Keratinocyte (primary cell): ENCODE measurements around the gene ZMYND12. TPM values are rescaled to one million over a fixed set of nuclear protein-coding genes. Genes with fewer than 3 reads are reported as not detected.

Source experiments
- DNase-seq: peaks from one replicate; pipeline ENCODE4 v3.0.0-alpha.2; 2011; ENCODE audit warnings: low read depth, missing footprints, low spot score
- FAIRE-seq: peaks from 2 replicates; lab custom pipeline; 2011; peaks lifted over from hg19 to GRCh38; lab: Jason Lieb, UNC
- H2AFZ ChIP-seq: 2 replicates; pipeline ENCODE4 v1.6.0; 2012; ENCODE audit warnings: low read length, control low read depth, inconsistent platforms; ENCODE audit not compliant: control insufficient read depth
- H3K27ac ChIP-seq: 2 replicates; pipeline ENCODE4 v1.5.1; 2011; ENCODE audit warnings: low read length; ENCODE audit not compliant: control insufficient read depth, insufficient read depth
- H3K27me3 ChIP-seq: 3 replicates; pipeline ENCODE4 v1.6.0; 2011; ENCODE audit warnings: low read length; ENCODE audit not compliant: control insufficient read depth, insufficient read depth; ENCODE audit errors: extremely low read depth
- H3K36me3 ChIP-seq, 2 experiments: 2 replicates in 1 of 2; 3 replicates in 1 of 2; pipeline ENCODE4 v1.5.1; 2011; ENCODE audit warnings: low read length in 2 of 2, mild to moderate bottlenecking in 1 of 2; ENCODE audit not compliant: control insufficient read depth in 2 of 2, insufficient read depth in 2 of 2; ENCODE audit errors: extremely low read depth in 1 of 2
- H3K4me1 ChIP-seq: 3 replicates; pipeline ENCODE4 v1.5.1; 2011; ENCODE audit warnings: low read length; ENCODE audit not compliant: control insufficient read depth, insufficient read depth; ENCODE audit errors: extremely low read depth
- H3K4me2 ChIP-seq: 3 replicates; pipeline ENCODE4 v1.6.0; 2011; ENCODE audit warnings: low read depth, low read length; ENCODE audit not compliant: control insufficient read depth, insufficient read depth; ENCODE audit errors: extremely low read depth
- H3K4me3 ChIP-seq, 3 experiments: fragments of 200-600 bp in 1 of 3; sonication (generic) in 1 of 3; 2 replicates in 2 of 3; 3 replicates in 1 of 3; pipeline ENCODE4 v1.5.1; 2011 to 2016; ENCODE audit warnings: low read length in 3 of 3, mild to moderate bottlenecking in 3 of 3, control low read depth in 2 of 3, inconsistent platforms in 1 of 3, low read depth in 1 of 3, mixed read lengths in 1 of 3, mixed run types in 1 of 3, moderate library complexity in 1 of 3; ENCODE audit not compliant: control insufficient read depth in 2 of 3, insufficient read depth in 2 of 3; ENCODE audit errors: extremely low read depth in 1 of 3
- H3K79me2 ChIP-seq: 2 replicates; pipeline ENCODE4 v1.6.0; 2012; ENCODE audit warnings: low read length; ENCODE audit not compliant: control insufficient read depth, insufficient read depth
- H3K9ac ChIP-seq: 3 replicates; pipeline ENCODE4 v1.6.0; 2011; ENCODE audit warnings: low read length; ENCODE audit not compliant: control insufficient read depth, insufficient read depth; ENCODE audit errors: extremely low read depth
- H3K9me1 ChIP-seq: 3 replicates; pipeline ENCODE4 v1.6.0; 2011; ENCODE audit warnings: low read length; ENCODE audit not compliant: control insufficient read depth, insufficient read depth; ENCODE audit errors: extremely low read depth
- H3K9me3 ChIP-seq: 2 replicates; pipeline ENCODE4 v1.5.1; 2012; ENCODE audit warnings: low read depth, low read length; ENCODE audit not compliant: control insufficient read depth
- H4K20me1 ChIP-seq: 3 replicates; pipeline ENCODE4 v1.6.0; 2011; ENCODE audit warnings: low read length; ENCODE audit not compliant: control insufficient read depth, insufficient read depth; ENCODE audit errors: extremely low read depth
- EZH2 ChIP-seq: IDR thresholded peaks from one replicate; pipeline ENCODE4 v1.6.1; 2012; ENCODE audit warnings: inconsistent platforms, mild to moderate bottlenecking, low read length, moderate library complexity
- dilution Hi-C: fragments of 300-500 bp; cut with MboI; formaldehyde crosslinking; loops from one replicate; pipeline ENCODE4 v1.7.0; 2020; ENCODE audit warnings: low sequenced_read_pairs; ENCODE audit not compliant: extremely low pct_ligation_motif_present
- polyA plus RNA-seq, 5 experiments: library from polyadenylated mRNA; depleted of rRNA in 3 of 5; stranded (reverse) in 3 of 5; stranded (forward) in 1 of 5; unstranded in 1 of 5; fragments of >200 nt; gene quantifications; 1 replicate in 1 of 5; 2 replicates in 3 of 5; 3 replicates in 1 of 5; pipeline versions ENCODE4 v1.2.1 to v1.2.3, GENCODE V29; 2011 to 2012; ENCODE audit warnings: missing spikeins in 2 of 5, low read depth in 1 of 5, low replicate concordance in 1 of 5
- TF ChIP-seq, protein P1 (sequence below), 3 experiments: IDR thresholded peaks in 1 of 3; conservative IDR thresholded peaks in 1 of 3; optimal IDR thresholded peaks in 1 of 3; 2 replicates in 2 of 3; 3 replicates in 1 of 3; pipeline versions ENCODE3 to v1.5.1; 2011; ENCODE audit warnings: low read length in 3 of 3, mild to moderate bottlenecking in 3 of 3, moderate library complexity in 2 of 3, control low read depth in 1 of 3, inconsistent platforms in 1 of 3; ENCODE audit not compliant: insufficient read depth in 2 of 3; ENCODE audit errors: extremely low read depth in 1 of 3

ZMYND12 gene
- polyA plus RNA-seq, 1 donor (not counting 4 experiments of a cell fraction or from before 2014, with no cell fraction given): 0.24 TPM

DNA sequence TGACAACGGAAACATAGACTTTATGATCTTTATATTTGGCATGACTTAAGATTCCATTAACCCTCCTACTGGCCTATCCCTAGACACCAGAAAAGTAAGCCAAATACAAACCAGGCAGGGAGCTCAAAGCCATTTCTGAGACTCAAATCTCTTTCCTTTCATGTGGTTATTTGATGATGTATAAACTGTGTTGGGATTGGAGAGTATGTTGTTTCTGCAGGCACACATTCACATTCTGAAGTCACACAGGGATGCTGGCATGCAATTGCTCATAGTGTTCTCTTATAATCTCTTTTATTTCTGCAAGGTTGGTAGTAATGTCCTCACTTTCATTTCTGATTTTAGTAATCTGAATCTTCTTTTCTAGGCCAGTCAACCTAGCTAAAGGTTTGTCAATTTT is 5.8 kb downstream of the ZMYND12 start:
- Histone ChIP-seq H3K9me3 (no peaks in the 10 kb centered on the region), H3K27ac (no peak overlapping the region), H3K9me1 (no peaks in the 10 kb centered on the region), H3K9ac (no peak overlapping the region), H3K27me3 (no peaks in the 10 kb centered on the region), H3K4me1 (no peaks in the 10 kb centered on the region), H3K79me2 (no peaks in the 10 kb centered on the region), H3K4me3 (no peak overlapping the region), H3K4me2 (no peak overlapping the region), H3K36me3 (no peaks in the 10 kb centered on the region), H4K20me1 (no peaks in the 10 kb centered on the region), H2AFZ (no peak overlapping the region)
- FAIRE-seq: no peak
- TF ChIP-seq EZH2: no peak
- TF ChIP-seq, protein P1, sequence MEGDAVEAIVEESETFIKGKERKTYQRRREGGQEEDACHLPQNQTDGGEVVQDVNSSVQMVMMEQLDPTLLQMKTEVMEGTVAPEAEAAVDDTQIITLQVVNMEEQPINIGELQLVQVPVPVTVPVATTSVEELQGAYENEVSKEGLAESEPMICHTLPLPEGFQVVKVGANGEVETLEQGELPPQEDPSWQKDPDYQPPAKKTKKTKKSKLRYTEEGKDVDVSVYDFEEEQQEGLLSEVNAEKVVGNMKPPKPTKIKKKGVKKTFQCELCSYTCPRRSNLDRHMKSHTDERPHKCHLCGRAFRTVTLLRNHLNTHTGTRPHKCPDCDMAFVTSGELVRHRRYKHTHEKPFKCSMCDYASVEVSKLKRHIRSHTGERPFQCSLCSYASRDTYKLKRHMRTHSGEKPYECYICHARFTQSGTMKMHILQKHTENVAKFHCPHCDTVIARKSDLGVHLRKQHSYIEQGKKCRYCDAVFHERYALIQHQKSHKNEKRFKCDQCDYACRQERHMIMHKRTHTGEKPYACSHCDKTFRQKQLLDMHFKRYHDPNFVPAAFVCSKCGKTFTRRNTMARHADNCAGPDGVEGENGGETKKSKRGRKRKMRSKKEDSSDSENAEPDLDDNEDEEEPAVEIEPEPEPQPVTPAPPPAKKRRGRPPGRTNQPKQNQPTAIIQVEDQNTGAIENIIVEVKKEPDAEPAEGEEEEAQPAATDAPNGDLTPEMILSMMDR (optimal IDR thresholded peaks at IDR 0.05 in 1 of 3, IDR thresholded peaks at IDR 0.05 in 1 of 3, conservative IDR thresholded peaks at IDR 0.05 in 1 of 3; ENCODE audit: extremely low read depth in 1 of 3, insufficient read depth in 2 of 3, low read length in 3 of 3): no peak
- dilution Hi-C loops: no loop called here
- no peak for DNase-seq

DNA sequence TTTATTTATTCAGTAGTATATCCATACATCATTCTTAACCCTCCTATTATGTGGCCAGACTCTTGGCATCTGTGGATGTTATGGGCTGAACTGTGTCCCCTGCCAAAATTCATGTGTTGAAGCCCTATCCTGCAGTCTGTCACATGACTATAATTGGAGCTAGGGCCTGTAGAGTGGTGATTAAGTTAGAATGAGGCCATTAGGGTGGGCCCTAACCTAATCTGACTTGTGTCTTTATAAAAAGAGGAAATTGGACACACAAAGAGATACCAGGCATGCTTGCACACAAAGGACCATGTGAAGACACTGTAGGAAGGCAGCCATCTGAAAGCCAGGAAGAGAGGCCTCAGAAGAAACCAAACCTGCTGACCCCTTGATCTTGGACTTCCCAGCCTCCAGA is 6.6 kb downstream of the ZMYND12 start:
- Histone ChIP-seq H3K27ac (no peak overlapping the region), H3K4me1 (no peaks in the 10 kb centered on the region), H3K79me2 (no peaks in the 10 kb centered on the region), H2AFZ (no peak overlapping the region), H3K9me1 (no peaks in the 10 kb centered on the region), H3K27me3 (no peaks in the 10 kb centered on the region), H3K4me3 (no peak overlapping the region), H4K20me1 (no peaks in the 10 kb centered on the region), H3K4me2 (no peak overlapping the region), H3K9me3 (no peaks in the 10 kb centered on the region), H3K9ac (no peak overlapping the region), H3K36me3 (no peaks in the 10 kb centered on the region)
- no peak for DNase-seq
- dilution Hi-C loops: no loop called here
- FAIRE-seq: no peak
- no peak for TF ChIP-seq EZH2
- TF ChIP-seq, protein P1 (optimal IDR thresholded peaks at IDR 0.05 in 1 of 3, IDR thresholded peaks at IDR 0.05 in 1 of 3, conservative IDR thresholded peaks at IDR 0.05 in 1 of 3; ENCODE audit: extremely low read depth in 1 of 3, insufficient read depth in 2 of 3, low read length in 3 of 3): no peak
